ENCODE data around the gene ATP6AP1. TPM values are rescaled to one million over a fixed set of nuclear protein-coding genes. Genes with fewer than 3 reads are reported as not detected.

The ATP6AP1 gene
- total and polyA plus RNA-seq, 9 of the 15 experiments (the other 6 are each of a cell fraction or from before 2014, with no cell fraction given), result 8.3 to 90.5 (median 52.9) TPM

- TF ChIP-seq SNAPC5 (CRISPR knock-in tag; IDR thresholded peaks at IDR 0.05), result no peak
- TF ChIP-seq SUPT5H (IDR thresholded peaks at IDR 0.05), result peak; percentile 98
- TF ChIP-seq PBX2 (CRISPR knock-in tag; IDR thresholded peaks at IDR 0.05; ENCODE audit: low read depth), result no peak
- TF ChIP-seq PBX2 (tag; conservative IDR thresholded peaks at IDR 0.05; ENCODE audit: low read depth), result no peak
- TF ChIP-seq POLR2B (IDR thresholded peaks at IDR 0.05; ENCODE audit: low read depth, partially characterized antibody), result peak; percentile 94
- no peak for TF ChIP-seq ZNF445 (CRISPR knock-in tag; IDR thresholded peaks at IDR 0.05; ENCODE audit: low read depth)
- peak; percentile 58 for TF ChIP-seq CHD2 (IDR thresholded peaks at IDR 0.05; ENCODE audit: low read depth, low read length)
- no peak for TF ChIP-seq GTF2E2 (tag; IDR thresholded peaks at IDR 0.05)
- TF ChIP-seq KLF6 (CRISPR knock-in tag; IDR thresholded peaks at IDR 0.05; ENCODE audit: borderline replicate concordance), result no peak
- TF ChIP-seq ZNF609 (CRISPR knock-in tag; IDR thresholded peaks at IDR 0.05; ENCODE audit: borderline replicate concordance), result no peak
- TF ChIP-seq ELK3 (CRISPR knock-in tag; IDR thresholded peaks at IDR 0.05), result no peak
- no peak for TF ChIP-seq TAF15 (IDR thresholded peaks at IDR 0.05; ENCODE audit: low read depth, low read length)
- TF ChIP-seq NR2C1 (IDR thresholded peaks at IDR 0.05), result no peak
- no peak for TF ChIP-seq NR2C1 (tag; IDR thresholded peaks at IDR 0.05)
- TF ChIP-seq THRA (IDR thresholded peaks at IDR 0.05), result no peak
- no peak for TF ChIP-seq ZNF23 (CRISPR knock-in tag; IDR thresholded peaks at IDR 0.05)
- TF ChIP-seq SRSF1 (IDR thresholded peaks at IDR 0.05; ENCODE audit: low read depth, low read length), result no peak
These were observed 27.3 kb upstream of the ATP6AP1 start (continued) for GRCh38 chrX:154401045-154401799.

Data from K562 (cell line).